A673 (cell line): ENCODE measurements around the gene MOK.

Experiments
- EZH2 ChIP-seq: fragments of 200-600 bp; sonication (generic); IDR thresholded peaks from 2 replicates; pipeline ENCODE4 v1.6.1; 2017; ENCODE audit warnings: borderline replicate concordance, low read depth, mild to moderate bottlenecking, mixed read lengths, antibody characterized with exemption, low read length; ENCODE audit not compliant: poor library complexity, severe bottlenecking
- TF ChIP-seq, protein P1 (sequence below): fragments of 300-800, 200-600 bp; sonication (generic); conservative IDR thresholded peaks from 2 replicates; pipeline ENCODE4 v1.5.1; 2017; ENCODE audit warnings: low read depth, mild to moderate bottlenecking, antibody characterized with exemption, low read length, moderate library complexity, mixed read lengths

DNA sequence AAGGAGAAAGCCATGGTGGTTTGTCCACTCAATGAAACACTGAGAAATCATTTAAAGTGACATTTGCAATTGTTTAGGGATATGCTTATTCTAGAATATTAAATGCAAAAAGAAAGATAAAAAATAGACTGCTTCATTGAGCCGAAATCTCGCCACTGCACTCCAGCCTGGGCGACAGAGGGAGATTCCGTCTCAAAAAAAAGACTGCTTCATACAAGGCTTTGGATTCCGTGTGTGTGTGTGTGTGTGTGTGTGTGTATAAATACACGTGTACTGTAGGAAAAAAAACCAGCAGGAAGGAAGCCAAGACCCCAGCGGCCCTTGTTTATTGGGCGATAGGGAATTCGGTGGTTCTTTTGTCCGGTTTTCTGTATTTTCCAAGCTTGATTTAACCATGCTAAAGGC is 11.4 kb upstream of the MOK start:
- TF ChIP-seq, protein P1, sequence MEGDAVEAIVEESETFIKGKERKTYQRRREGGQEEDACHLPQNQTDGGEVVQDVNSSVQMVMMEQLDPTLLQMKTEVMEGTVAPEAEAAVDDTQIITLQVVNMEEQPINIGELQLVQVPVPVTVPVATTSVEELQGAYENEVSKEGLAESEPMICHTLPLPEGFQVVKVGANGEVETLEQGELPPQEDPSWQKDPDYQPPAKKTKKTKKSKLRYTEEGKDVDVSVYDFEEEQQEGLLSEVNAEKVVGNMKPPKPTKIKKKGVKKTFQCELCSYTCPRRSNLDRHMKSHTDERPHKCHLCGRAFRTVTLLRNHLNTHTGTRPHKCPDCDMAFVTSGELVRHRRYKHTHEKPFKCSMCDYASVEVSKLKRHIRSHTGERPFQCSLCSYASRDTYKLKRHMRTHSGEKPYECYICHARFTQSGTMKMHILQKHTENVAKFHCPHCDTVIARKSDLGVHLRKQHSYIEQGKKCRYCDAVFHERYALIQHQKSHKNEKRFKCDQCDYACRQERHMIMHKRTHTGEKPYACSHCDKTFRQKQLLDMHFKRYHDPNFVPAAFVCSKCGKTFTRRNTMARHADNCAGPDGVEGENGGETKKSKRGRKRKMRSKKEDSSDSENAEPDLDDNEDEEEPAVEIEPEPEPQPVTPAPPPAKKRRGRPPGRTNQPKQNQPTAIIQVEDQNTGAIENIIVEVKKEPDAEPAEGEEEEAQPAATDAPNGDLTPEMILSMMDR = no peak
- no peak for TF ChIP-seq EZH2
